ENCODE results near the gene RBBP8NL. TPM values are rescaled to one million over a fixed set of nuclear protein-coding genes. Genes with fewer than 3 reads are reported as not detected.

RBBP8NL gene
- total and polyA plus RNA-seq, 9 of the 15 experiments (the other 6 are each of a cell fraction or from before 2014, with no cell fraction given), result not detected

DNA sequence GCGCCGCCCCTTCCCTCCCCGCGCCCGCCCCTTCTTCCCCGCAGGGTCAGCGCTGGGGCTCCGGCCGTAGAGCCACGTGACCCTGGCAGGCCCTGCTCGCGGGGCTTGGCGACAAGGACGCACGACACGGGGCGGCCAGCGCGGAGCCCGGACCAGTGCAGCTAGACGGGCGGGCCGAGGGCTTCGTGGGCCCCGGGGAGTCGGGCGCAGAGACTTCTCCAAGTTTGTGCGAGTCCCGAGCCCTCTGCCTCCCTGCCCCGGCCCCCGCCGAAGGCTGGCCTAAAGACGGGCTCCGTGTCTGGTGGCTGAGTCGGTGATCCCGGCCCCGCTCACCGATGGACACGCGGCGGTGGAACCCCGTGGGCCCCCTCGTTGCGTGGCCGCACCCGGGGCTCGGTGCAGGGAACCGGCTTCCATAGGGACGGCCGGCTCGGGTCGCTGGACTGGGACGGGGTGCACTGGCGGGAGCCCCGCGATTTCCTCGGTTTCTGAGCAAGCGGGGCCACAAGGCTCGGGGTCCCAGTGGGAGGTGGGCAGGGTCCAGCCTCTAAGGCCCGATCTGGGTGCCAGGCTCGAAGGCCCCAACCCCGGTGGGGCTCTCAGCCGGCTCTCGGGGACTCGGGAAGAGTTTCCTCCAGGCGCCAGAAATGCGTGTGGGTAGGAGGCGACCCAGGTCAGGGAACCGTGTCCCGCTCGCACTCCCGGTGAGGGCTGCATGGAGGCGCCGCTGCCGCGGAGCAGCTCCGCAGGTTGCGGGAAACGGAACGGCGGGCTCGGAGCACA lies 48.9 kb upstream of the RBBP8NL start (continued):
- TF ChIP-seq, protein P1, sequence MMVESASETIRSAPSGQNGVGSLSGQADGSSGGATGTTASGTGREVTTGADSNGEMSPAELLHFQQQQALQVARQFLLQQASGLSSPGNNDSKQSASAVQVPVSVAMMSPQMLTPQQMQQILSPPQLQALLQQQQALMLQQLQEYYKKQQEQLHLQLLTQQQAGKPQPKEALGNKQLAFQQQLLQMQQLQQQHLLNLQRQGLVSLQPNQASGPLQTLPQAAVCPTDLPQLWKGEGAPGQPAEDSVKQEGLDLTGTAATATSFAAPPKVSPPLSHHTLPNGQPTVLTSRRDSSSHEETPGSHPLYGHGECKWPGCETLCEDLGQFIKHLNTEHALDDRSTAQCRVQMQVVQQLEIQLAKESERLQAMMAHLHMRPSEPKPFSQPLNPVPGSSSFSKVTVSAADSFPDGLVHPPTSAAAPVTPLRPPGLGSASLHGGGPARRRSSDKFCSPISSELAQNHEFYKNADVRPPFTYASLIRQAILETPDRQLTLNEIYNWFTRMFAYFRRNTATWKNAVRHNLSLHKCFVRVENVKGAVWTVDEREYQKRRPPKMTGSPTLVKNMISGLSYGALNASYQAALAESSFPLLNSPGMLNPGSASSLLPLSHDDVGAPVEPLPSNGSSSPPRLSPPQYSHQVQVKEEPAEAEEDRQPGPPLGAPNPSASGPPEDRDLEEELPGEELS (CRISPR knock-in tag; IDR thresholded peaks at IDR 0.05; ENCODE audit: borderline replicate concordance), result peak; percentile 87; the same call in 1 of the 2 replicates
- no peak for TF ChIP-seq KDM4B (IDR thresholded peaks at IDR 0.05; ENCODE audit: borderline replicate concordance in 2 of 2, low read depth in 1 of 2)
- no peak for TF ChIP-seq ZMIZ1 (IDR thresholded peaks at IDR 0.05; ENCODE audit: low read depth in 2 of 2, low read length in 2 of 2)
- no peak for TF ChIP-seq ARHGAP35 (IDR thresholded peaks at IDR 0.05; ENCODE audit: partially characterized antibody)
- 0 out of 2 replicates have a peak, but pooled peaks have one; percentile 66 for TF ChIP-seq SAFB (IDR thresholded peaks at IDR 0.05; ENCODE audit: borderline replicate concordance, low read depth, low read length)
- TF ChIP-seq, protein P2, sequence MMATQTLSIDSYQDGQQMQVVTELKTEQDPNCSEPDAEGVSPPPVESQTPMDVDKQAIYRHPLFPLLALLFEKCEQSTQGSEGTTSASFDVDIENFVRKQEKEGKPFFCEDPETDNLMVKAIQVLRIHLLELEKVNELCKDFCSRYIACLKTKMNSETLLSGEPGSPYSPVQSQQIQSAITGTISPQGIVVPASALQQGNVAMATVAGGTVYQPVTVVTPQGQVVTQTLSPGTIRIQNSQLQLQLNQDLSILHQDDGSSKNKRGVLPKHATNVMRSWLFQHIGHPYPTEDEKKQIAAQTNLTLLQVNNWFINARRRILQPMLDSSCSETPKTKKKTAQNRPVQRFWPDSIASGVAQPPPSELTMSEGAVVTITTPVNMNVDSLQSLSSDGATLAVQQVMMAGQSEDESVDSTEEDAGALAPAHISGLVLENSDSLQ (IDR thresholded peaks at IDR 0.05), result no peak
- no peak for TF ChIP-seq SMARCB1 (IDR thresholded peaks at IDR 0.05; ENCODE audit: insufficient read length, low read depth)
- no peak for TF ChIP-seq XRCC5 (IDR thresholded peaks at IDR 0.05; ENCODE audit: low read depth, low read length)
- TF ChIP-seq MYNN (IDR thresholded peaks at IDR 0.05), result no peak
- TF ChIP-seq MYNN (CRISPR knock-in tag; IDR thresholded peaks at IDR 0.05), result no peak
- 0 out of 2 replicates have a peak, but pooled peaks have one; percentile 75 for TF ChIP-seq ZNF282 (CRISPR knock-in tag; IDR thresholded peaks at IDR 0.05)
- TF ChIP-seq RUNX1 (IDR thresholded peaks at IDR 0.05; ENCODE audit: low read depth), result no peak
- TF ChIP-seq, protein P3, sequence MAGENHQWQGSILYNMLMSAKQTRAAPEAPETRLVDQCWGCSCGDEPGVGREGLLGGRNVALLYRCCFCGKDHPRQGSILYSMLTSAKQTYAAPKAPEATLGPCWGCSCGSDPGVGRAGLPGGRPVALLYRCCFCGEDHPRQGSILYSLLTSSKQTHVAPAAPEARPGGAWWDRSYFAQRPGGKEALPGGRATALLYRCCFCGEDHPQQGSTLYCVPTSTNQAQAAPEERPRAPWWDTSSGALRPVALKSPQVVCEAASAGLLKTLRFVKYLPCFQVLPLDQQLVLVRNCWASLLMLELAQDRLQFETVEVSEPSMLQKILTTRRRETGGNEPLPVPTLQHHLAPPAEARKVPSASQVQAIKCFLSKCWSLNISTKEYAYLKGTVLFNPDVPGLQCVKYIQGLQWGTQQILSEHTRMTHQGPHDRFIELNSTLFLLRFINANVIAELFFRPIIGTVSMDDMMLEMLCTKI (IDR thresholded peaks at IDR 0.05; ENCODE audit: partially characterized antibody), result no peak
- no peak for TF ChIP-seq FOXJ3 (CRISPR knock-in tag; IDR thresholded peaks at IDR 0.05)
- TF ChIP-seq, protein P4, sequence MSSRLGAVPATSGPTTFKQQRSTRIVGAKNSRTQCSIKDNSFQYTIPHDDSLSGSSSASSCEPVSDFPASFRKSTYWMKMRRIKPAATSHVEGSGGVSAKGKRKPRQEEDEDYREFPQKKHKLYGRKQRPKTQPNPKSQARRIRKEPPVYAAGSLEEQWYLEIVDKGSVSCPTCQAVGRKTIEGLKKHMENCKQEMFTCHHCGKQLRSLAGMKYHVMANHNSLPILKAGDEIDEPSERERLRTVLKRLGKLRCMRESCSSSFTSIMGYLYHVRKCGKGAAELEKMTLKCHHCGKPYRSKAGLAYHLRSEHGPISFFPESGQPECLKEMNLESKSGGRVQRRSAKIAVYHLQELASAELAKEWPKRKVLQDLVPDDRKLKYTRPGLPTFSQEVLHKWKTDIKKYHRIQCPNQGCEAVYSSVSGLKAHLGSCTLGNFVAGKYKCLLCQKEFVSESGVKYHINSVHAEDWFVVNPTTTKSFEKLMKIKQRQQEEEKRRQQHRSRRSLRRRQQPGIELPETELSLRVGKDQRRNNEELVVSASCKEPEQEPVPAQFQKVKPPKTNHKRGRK (tag; IDR thresholded peaks at IDR 0.05), result peak; percentile 94; the same call in 1 of the 2 replicates
- no peak for TF ChIP-seq ZNF785 (CRISPR knock-in tag; IDR thresholded peaks at IDR 0.05)
- TF ChIP-seq NCOA6 (IDR thresholded peaks at IDR 0.05), result no peak; the same call in 1 of the 2 replicates
- no peak for TF ChIP-seq BRD4 (IDR thresholded peaks at IDR 0.05)
- TF ChIP-seq EGR1 (conservative IDR thresholded peaks at IDR 0.05), result no peak

Data from K562 (cell line).